PC-9 (cell line): ENCODE measurements around the gene ZSCAN21.

Experiments used
- CTCF ChIP-seq: fragments of 200-600 bp; sonication (generic); conservative IDR thresholded peaks from 2 replicates; pipeline ENCODE4 v1.6.1; 2017; ENCODE audit warnings: mixed run types, antibody characterized with exemption, mild to moderate bottlenecking, moderate library complexity
- EZH2 ChIP-seq: fragments of 200-600 bp; sonication (generic); IDR thresholded peaks from 2 replicates; pipeline ENCODE4 v1.8.0; 2017; ENCODE audit warnings: antibody characterized with exemption, low read depth

GRCh38 chr7:100015232-100016214 is 34.1 kb upstream of the ZSCAN21 start, which contains the start of gene ZKSCAN1:
- no peak for TF ChIP-seq CTCF
- no peak for TF ChIP-seq EZH2
